Astrocyte of the spinal cord (primary cell): ENCODE results near the gene DSCAM.

ENCODE experiments used
- DNase-seq: peaks from one replicate; pipeline ENCODE4 v3.0.0; 2011; ENCODE audit warnings: low read depth, low spot score
- H3K4me3 ChIP-seq: 2 replicates; pipeline ENCODE4 v1.5.1; 2011; ENCODE audit warnings: low read depth, mild to moderate bottlenecking, low read length, moderate library complexity
- CTCF ChIP-seq: IDR thresholded peaks from 2 replicates; pipeline ENCODE4 v1.5.1; 2012; ENCODE audit warnings: low read depth, mild to moderate bottlenecking, low read length, inconsistent platforms
- in situ Hi-C: cut with HindIII; loops from 2 replicates; pipeline ENCODE4 v1.10.0; 2017; ENCODE audit warnings: low sequenced_read_pairs

The DSCAM gene

GRCh38 chr21:40871099-40871498 is 24.1 kb upstream of the DSCAM start:
- TF ChIP-seq CTCF: no peak
- in situ Hi-C loops: no loop called here
- no peak for DNase-seq
- H3K4me3 ChIP-seq: no peak overlapping the region

GRCh38 chr21:40863839-40864238 is 16.9 kb upstream of the DSCAM start:
- no peak overlapping the region for H3K4me3 ChIP-seq
- in situ Hi-C loops: no loop called here
- TF ChIP-seq CTCF: no peak
- DNase-seq: no peak

GRCh38 chr21:40858517-40858916 is 11.6 kb upstream of the DSCAM start:
- no peak overlapping the region for H3K4me3 ChIP-seq
- TF ChIP-seq CTCF: no peak
- DNase-seq: no peak
- in situ Hi-C loops: no loop called here

GRCh38 chr21:40853956-40854688 is 7.2 kb upstream of the DSCAM start:
- in situ Hi-C loops: no loop called here
- H3K4me3 ChIP-seq: no peak overlapping the region
- no peak for TF ChIP-seq CTCF
- DNase-seq: no peak

GRCh38 chr21:40852563-40852962 is 5.6 kb upstream of the DSCAM start:
- DNase-seq: no peak
- in situ Hi-C loops: no loop called here
- no peak overlapping the region for H3K4me3 ChIP-seq
- TF ChIP-seq CTCF: no peak

- no peak for DNase-seq
- in situ Hi-C loops: no loop called here
- no peak overlapping the region for H3K4me3 ChIP-seq
- no peak for TF ChIP-seq CTCF
Measured at GRCh38 chr21:40851749-40852148, 4.8 kb upstream of the DSCAM start.
